Astrocyte (in vitro differentiated cells and primary cell): ENCODE measurements around the gene ASIC4.

Experiments used
- EZH2 ChIP-seq: IDR thresholded peaks from 2 replicates; pipeline ENCODE4 v1.6.1; 2012; ENCODE audit warnings: mild to moderate bottlenecking, low read length, inconsistent platforms; ENCODE audit not compliant: insufficient read depth
- TF ChIP-seq, protein P1 (sequence below): IDR thresholded peaks from 2 replicates; pipeline ENCODE4 v1.5.1; 2011; ENCODE audit warnings: low read depth, mild to moderate bottlenecking, inconsistent platforms, low read length, moderate library complexity; ENCODE audit not compliant: insufficient read depth

DNA sequence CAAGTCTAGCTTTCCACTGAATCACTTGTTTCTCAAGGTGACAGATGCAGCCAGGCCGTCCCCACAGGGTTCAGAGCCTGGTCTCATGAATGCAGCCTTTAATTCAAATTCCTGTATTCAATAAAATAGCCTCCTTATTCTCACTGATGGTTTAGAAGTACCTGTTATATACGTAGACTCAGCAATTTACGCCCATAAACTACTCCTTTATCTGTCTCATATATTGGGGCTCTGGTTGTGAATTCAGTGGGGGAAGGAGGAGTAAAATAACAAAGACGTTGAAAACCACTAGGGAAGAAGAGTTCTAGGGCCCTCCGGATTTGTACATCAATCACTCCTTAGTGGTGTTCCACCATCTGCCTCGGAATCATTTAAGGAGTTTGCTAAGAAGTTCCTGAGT lies 55.4 kb downstream of the ASIC4 start:
- TF ChIP-seq, protein P1, sequence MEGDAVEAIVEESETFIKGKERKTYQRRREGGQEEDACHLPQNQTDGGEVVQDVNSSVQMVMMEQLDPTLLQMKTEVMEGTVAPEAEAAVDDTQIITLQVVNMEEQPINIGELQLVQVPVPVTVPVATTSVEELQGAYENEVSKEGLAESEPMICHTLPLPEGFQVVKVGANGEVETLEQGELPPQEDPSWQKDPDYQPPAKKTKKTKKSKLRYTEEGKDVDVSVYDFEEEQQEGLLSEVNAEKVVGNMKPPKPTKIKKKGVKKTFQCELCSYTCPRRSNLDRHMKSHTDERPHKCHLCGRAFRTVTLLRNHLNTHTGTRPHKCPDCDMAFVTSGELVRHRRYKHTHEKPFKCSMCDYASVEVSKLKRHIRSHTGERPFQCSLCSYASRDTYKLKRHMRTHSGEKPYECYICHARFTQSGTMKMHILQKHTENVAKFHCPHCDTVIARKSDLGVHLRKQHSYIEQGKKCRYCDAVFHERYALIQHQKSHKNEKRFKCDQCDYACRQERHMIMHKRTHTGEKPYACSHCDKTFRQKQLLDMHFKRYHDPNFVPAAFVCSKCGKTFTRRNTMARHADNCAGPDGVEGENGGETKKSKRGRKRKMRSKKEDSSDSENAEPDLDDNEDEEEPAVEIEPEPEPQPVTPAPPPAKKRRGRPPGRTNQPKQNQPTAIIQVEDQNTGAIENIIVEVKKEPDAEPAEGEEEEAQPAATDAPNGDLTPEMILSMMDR, result no peak
- no peak for TF ChIP-seq EZH2
